HepG2 (cell line): ENCODE results near the gene UACA. TPM values are rescaled to one million over a fixed set of nuclear protein-coding genes. Genes with fewer than 3 reads are reported as not detected.

Experiments
- HES4 ChIP-seq: sonication (generic); formaldehyde crosslinking; IDR thresholded peaks from 2 replicates; pipeline ENCODE4 v1.9.0; 2021; ENCODE audit warnings: mild to moderate bottlenecking, missing genetic modification reagents, borderline replicate concordance
- HIVEP1 ChIP-seq: sonication (generic); formaldehyde crosslinking; IDR thresholded peaks from 2 replicates; pipeline ENCODE4 v1.4.0; 2020; ENCODE audit warnings: mild to moderate bottlenecking, missing genetic modification reagents
- HNF4G ChIP-seq, 2 experiments: sonication (generic) in 1 of 2; formaldehyde crosslinking in 1 of 2; IDR thresholded peaks; 2 replicates each; pipeline versions ENCODE4 v1.4.0 to v1.6.1; 2011 to 2020; ENCODE audit warnings: borderline replicate concordance in 2 of 2, low read depth in 2 of 2, mild to moderate bottlenecking in 2 of 2, low read length in 1 of 2, missing genetic modification reagents in 1 of 2, moderate library complexity in 1 of 2
- MBNL3 ChIP-seq: fragments of 250-450 bp; sonication (Bioruptor Pico); conservative IDR thresholded peaks from 2 replicates; pipeline ENCODE4 v1.8.0; 2022; ENCODE audit warnings: mild to moderate bottlenecking, inconsistent platforms
- MTA1 ChIP-seq: sonication (generic); formaldehyde crosslinking; IDR thresholded peaks from 2 replicates; pipeline ENCODE4 v1.4.0; 2020; ENCODE audit warnings: missing genetic modification reagents, mild to moderate bottlenecking, borderline replicate concordance
- TCF12 ChIP-seq, 2 experiments: fragments of 450-650 bp in 1 of 2; sonication (generic) in 1 of 2; formaldehyde crosslinking in 1 of 2; IDR thresholded peaks; 2 replicates each; pipeline versions ENCODE4 v1.6.1 to v1.8.0; 2017 to 2022; ENCODE audit warnings: antibody characterized with exemption in 1 of 2, mild to moderate bottlenecking in 1 of 2, missing genetic modification reagents in 1 of 2, moderate library complexity in 1 of 2
- ZBTB10 ChIP-seq: sonication (generic); formaldehyde crosslinking; IDR thresholded peaks from 2 replicates; pipeline ENCODE4 v1.4.0; 2020; ENCODE audit warnings: missing genetic modification reagents, borderline replicate concordance
- ZEB1 ChIP-seq: IDR thresholded peaks from 2 replicates; pipeline ENCODE4 v1.6.1; 2012; ENCODE audit warnings: mild to moderate bottlenecking, low read depth, inconsistent platforms; ENCODE audit not compliant: insufficient replicate concordance
- ZFP91 ChIP-seq: sonication (generic); formaldehyde crosslinking; IDR thresholded peaks from 2 replicates; pipeline ENCODE4 v1.9.0; 2022; ENCODE audit warnings: missing genetic modification reagents, mild to moderate bottlenecking, borderline replicate concordance
- ZNF709 ChIP-seq: sonication (generic); formaldehyde crosslinking; IDR thresholded peaks from 2 replicates; pipeline ENCODE4 v1.5.0; 2020; ENCODE audit warnings: mild to moderate bottlenecking, missing genetic modification reagents
- ZSCAN25 ChIP-seq: sonication (generic); formaldehyde crosslinking; IDR thresholded peaks from 2 replicates; pipeline ENCODE4 v1.8.0; 2022; ENCODE audit warnings: mild to moderate bottlenecking, missing genetic modification reagents
- polyA plus RNA-seq, 8 experiments: library from polyadenylated mRNA; depleted of rRNA in 3 of 8; stranded (reverse) in 7 of 8; unstranded in 1 of 8; fragments of >200 nt; fragmentation: Illumina TruSeq in 4 of 8; extraction: Trizol in 4 of 8; gene quantifications; 2 replicates each; pipeline versions ENCODE4 v1.2.1 to v1.2.3, GENCODE V29; 2011 to 2016; ENCODE audit warnings: low read depth in 4 of 8, missing spikeins in 1 of 8, mixed read lengths in 1 of 8; ENCODE audit not compliant: insufficient read depth in 1 of 8
- total RNA-seq, 5 experiments: library from RNA; depleted of rRNA; stranded (reverse); fragments of >200 nt; fragmentation: Illumina TruSeq; extraction: Trizol; gene quantifications; 2 replicates each; pipeline ENCODE4 v1.2.3, GENCODE V29; 2016; ENCODE audit warnings: low read depth in 1 of 5
- TF ChIP-seq, protein P1 (sequence below): sonication (generic); formaldehyde crosslinking; IDR thresholded peaks from 2 replicates; pipeline ENCODE4 v1.4.0; 2020; ENCODE audit warnings: mild to moderate bottlenecking, missing genetic modification reagents
- TF ChIP-seq, protein P2 (sequence below): sonication (generic); formaldehyde crosslinking; IDR thresholded peaks from 2 replicates; pipeline ENCODE4 v1.4.0; 2020; ENCODE audit warnings: missing genetic modification reagents, borderline replicate concordance

Gene UACA
- total and polyA plus RNA-seq, 2 of the 13 experiments (the other 11 are each of a cell fraction or from before 2014, with no cell fraction given) = 17.8 to 39.2 TPM

- TF ChIP-seq, protein P1, sequence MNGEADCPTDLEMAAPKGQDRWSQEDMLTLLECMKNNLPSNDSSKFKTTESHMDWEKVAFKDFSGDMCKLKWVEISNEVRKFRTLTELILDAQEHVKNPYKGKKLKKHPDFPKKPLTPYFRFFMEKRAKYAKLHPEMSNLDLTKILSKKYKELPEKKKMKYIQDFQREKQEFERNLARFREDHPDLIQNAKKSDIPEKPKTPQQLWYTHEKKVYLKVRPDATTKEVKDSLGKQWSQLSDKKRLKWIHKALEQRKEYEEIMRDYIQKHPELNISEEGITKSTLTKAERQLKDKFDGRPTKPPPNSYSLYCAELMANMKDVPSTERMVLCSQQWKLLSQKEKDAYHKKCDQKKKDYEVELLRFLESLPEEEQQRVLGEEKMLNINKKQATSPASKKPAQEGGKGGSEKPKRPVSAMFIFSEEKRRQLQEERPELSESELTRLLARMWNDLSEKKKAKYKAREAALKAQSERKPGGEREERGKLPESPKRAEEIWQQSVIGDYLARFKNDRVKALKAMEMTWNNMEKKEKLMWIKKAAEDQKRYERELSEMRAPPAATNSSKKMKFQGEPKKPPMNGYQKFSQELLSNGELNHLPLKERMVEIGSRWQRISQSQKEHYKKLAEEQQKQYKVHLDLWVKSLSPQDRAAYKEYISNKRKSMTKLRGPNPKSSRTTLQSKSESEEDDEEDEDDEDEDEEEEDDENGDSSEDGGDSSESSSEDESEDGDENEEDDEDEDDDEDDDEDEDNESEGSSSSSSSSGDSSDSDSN = peak; percentile 85
- TF ChIP-seq ZSCAN25 (CRISPR knock-in tag) (0 out of 2 replicates have a peak, but pooled peaks have one; percentile 40), ZEB1 (peak; percentile 23), HES4 (CRISPR knock-in tag) (peak; percentile 45; the same call in 1 of the 2 replicates), ZBTB10 (CRISPR knock-in tag) (peak; percentile 9; the same call in 1 of the 2 replicates), HIVEP1 (CRISPR knock-in tag) (no peak), TCF12 (IDR thresholded peaks at IDR 0.05) (no peak), TCF12 (CRISPR knock-in tag; IDR thresholded peaks at IDR 0.05) (0 out of 2 replicates have a peak, but pooled peaks have one; percentile 50), HNF4G (IDR thresholded peaks at IDR 0.05; ENCODE audit: borderline replicate concordance, low read depth, low read length) (no peak), HNF4G (CRISPR knock-in tag; IDR thresholded peaks at IDR 0.05; ENCODE audit: borderline replicate concordance, low read depth) (peak; percentile 48; the same call in 1 of the 2 replicates), MTA1 (CRISPR knock-in tag) (0 out of 2 replicates have a peak, but pooled peaks have one; percentile 34), MBNL3 (CRISPR knock-in tag) (no peak), ZNF709 (peak; percentile 39; the same call in 1 of the 2 replicates), ZFP91 (peak; percentile 70; the same call in 1 of the 2 replicates)
- TF ChIP-seq, protein P2, sequence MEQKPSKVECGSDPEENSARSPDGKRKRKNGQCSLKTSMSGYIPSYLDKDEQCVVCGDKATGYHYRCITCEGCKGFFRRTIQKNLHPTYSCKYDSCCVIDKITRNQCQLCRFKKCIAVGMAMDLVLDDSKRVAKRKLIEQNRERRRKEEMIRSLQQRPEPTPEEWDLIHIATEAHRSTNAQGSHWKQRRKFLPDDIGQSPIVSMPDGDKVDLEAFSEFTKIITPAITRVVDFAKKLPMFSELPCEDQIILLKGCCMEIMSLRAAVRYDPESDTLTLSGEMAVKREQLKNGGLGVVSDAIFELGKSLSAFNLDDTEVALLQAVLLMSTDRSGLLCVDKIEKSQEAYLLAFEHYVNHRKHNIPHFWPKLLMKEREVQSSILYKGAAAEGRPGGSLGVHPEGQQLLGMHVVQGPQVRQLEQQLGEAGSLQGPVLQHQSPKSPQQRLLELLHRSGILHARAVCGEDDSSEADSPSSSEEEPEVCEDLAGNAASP = peak; percentile 23; the same call in 1 of the 2 replicates
These were observed 764 bp downstream of the UACA start (continued) for GRCh38 chr15:70762469-70763119.
